ENCODE results near the gene DNAJB5. TPM values are rescaled to one million over a fixed set of nuclear protein-coding genes. Genes with fewer than 3 reads are reported as not detected.
A peak's percentile ranks its signal among the peaks of the same experiment; 100 is the strongest.

DNAJB5 gene
- total RNA-seq, 1 experiment from 2014 or later = 0.79 TPM

- TF ChIP-seq EZH2 (IDR thresholded peaks at IDR 0.05; ENCODE audit: low read depth) = no peak
- no peak for TF ChIP-seq CTCF (conservative IDR thresholded peaks at IDR 0.05)
- Histone ChIP-seq H4K20me1 (ENCODE audit: insufficient read depth) (no peaks in the 10 kb centered on the region), H2AFZ (no peak overlapping the region), H3K27me3 (ENCODE audit: insufficient read depth, low read depth) (no peaks in the 10 kb centered on the region), H3K9me2 (ENCODE audit: insufficient read depth) (no peaks in the 10 kb centered on the region), H3K4me2 (no peak overlapping the region), H3K4me3 (no peak overlapping the region), H3K36me3 (ENCODE audit: low read depth) (no peaks in the 10 kb centered on the region), H3K27ac (no peak overlapping the region), H3F3A (ENCODE audit: insufficient read depth, low read depth) (peaks cover 4% of the 10 kb centered on the region; the same call in 1 of the 2 replicates), H3K4me1 (replicated peaks; ENCODE audit: insufficient read depth) (peaks cover 28% of the 10 kb centered on the region), H3K79me2 (ENCODE audit: low read depth) (no peaks in the 10 kb centered on the region), H3K9me3 (ENCODE audit: insufficient read depth, low read depth) (no peaks in the 10 kb centered on the region)
- intact Hi-C loops (cut with micrococcal nuclease; ENCODE audit: unreplicated experiment) = no loop called here
- DNase-seq = no peak
- BruUV-seq (replicated peaks) = no TSS peak
- ChIA-PET CTCF (no interaction called here), POLR2A (ENCODE audit: unreplicated experiment) (no interaction called here)
Measured at GRCh38 chr9:34998266-34998665, 8.7 kb downstream of the DNAJB5 start.

GRCh38 chr9:34999576-34999975, 10.0 kb downstream of the DNAJB5 start:
- intact Hi-C loops (cut with micrococcal nuclease; ENCODE audit: unreplicated experiment) = no loop called here
- Histone ChIP-seq H3K27ac (no peak overlapping the region), H3K9me3 (ENCODE audit: insufficient read depth, low read depth) (no peaks in the 10 kb centered on the region), H3K4me3 (no peak overlapping the region), H3K4me1 (replicated peaks; ENCODE audit: insufficient read depth) (peaks cover 28% of the 10 kb centered on the region), H3K36me3 (ENCODE audit: low read depth) (no peaks in the 10 kb centered on the region), H3K9me2 (ENCODE audit: insufficient read depth) (no peaks in the 10 kb centered on the region), H4K20me1 (ENCODE audit: insufficient read depth) (no peaks in the 10 kb centered on the region), H2AFZ (no peak overlapping the region), H3K27me3 (ENCODE audit: insufficient read depth, low read depth) (no peaks in the 10 kb centered on the region), H3F3A (ENCODE audit: insufficient read depth, low read depth) (peaks cover 4% of the 10 kb centered on the region; the same call in 1 of the 2 replicates), H3K4me2 (no peak overlapping the region), H3K79me2 (ENCODE audit: low read depth) (no peaks in the 10 kb centered on the region)
- no peak for DNase-seq
- TF ChIP-seq EZH2 (IDR thresholded peaks at IDR 0.05; ENCODE audit: low read depth) (no peak), CTCF (conservative IDR thresholded peaks at IDR 0.05) (no peak)
- ChIA-PET POLR2A (ENCODE audit: unreplicated experiment) (no interaction called here), CTCF (no interaction called here)
- no TSS peak for BruUV-seq (replicated peaks)

GRCh38 chr9:35000535-35001284, 11.2 kb downstream of the DNAJB5 start:
- Histone ChIP-seq H2AFZ (no peak overlapping the region), H3K4me1 (replicated peaks; ENCODE audit: insufficient read depth) (peaks cover 19% of the 10 kb centered on the region), H3K27me3 (ENCODE audit: insufficient read depth, low read depth) (no peaks in the 10 kb centered on the region), H4K20me1 (ENCODE audit: insufficient read depth) (no peaks in the 10 kb centered on the region), H3K36me3 (ENCODE audit: low read depth) (no peaks in the 10 kb centered on the region), H3K79me2 (ENCODE audit: low read depth) (no peaks in the 10 kb centered on the region), H3F3A (ENCODE audit: insufficient read depth, low read depth) (peaks cover under 1% of the 10 kb centered on the region; the same call in 1 of the 2 replicates), H3K9me2 (ENCODE audit: insufficient read depth) (no peaks in the 10 kb centered on the region), H3K9me3 (ENCODE audit: insufficient read depth, low read depth) (no peaks in the 10 kb centered on the region), H3K4me3 (no peak overlapping the region), H3K27ac (peak overlapping the region; percentile 46), H3K4me2 (no peak overlapping the region)
- ChIA-PET POLR2A (ENCODE audit: unreplicated experiment) (no interaction called here), CTCF (no interaction called here)
- DNase-seq = no peak
- BruUV-seq (replicated peaks) = no TSS peak
- intact Hi-C loops (cut with micrococcal nuclease; ENCODE audit: unreplicated experiment) = no loop called here
- TF ChIP-seq CTCF (conservative IDR thresholded peaks at IDR 0.05) = no peak
- TF ChIP-seq EZH2 (IDR thresholded peaks at IDR 0.05; ENCODE audit: low read depth) = no peak

Data from PC-9 (cell line).